ENCODE measurements around the gene TBKBP1.

TBKBP1 gene

GRCh38 chr17:47700471-47701449 lies 6.8 kb downstream of the TBKBP1 start:
- peak; percentile 44 for DNase-seq

- DNase-seq = no peak
Measured at GRCh38 chr17:47701608-47702007, 7.6 kb downstream of the TBKBP1 start.

- DNase-seq = no peak
Measured at GRCh38 chr17:47702391-47702995, 8.5 kb downstream of the TBKBP1 start.

- DNase-seq = peak; percentile 61
Measured at GRCh38 chr17:47703191-47703591, 9.2 kb downstream of the TBKBP1 start.

- DNase-seq = no peak
Measured at GRCh38 chr17:47703671-47704070, 9.7 kb downstream of the TBKBP1 start.

GRCh38 chr17:47704116-47704515 lies 10.2 kb downstream of the TBKBP1 start:
- DNase-seq = no peak

GRCh38 chr17:47704736-47705135 lies 10.8 kb downstream of the TBKBP1 start:
- DNase-seq = no peak

- no peak for DNase-seq
Measured at GRCh38 chr17:47705536-47706530, 11.9 kb downstream of the TBKBP1 start.

- no peak for DNase-seq
Measured at GRCh38 chr17:47707056-47707804, 13.3 kb downstream of the TBKBP1 start.

- no peak for DNase-seq
Measured at GRCh38 chr17:47707884-47708283, 13.9 kb downstream of the TBKBP1 start.

- no peak for DNase-seq
Measured at GRCh38 chr17:47708312-47708863, 14.4 kb downstream of the TBKBP1 start.

- no peak for DNase-seq
Measured at GRCh38 chr17:47708864-47709541, 15.0 kb downstream of the TBKBP1 start.

- no peak for DNase-seq
Measured at GRCh38 chr17:47709594-47709993, 15.6 kb downstream of the TBKBP1 start.

GRCh38 chr17:47711366-47712099 lies 17.6 kb downstream of the TBKBP1 start:
- no peak for DNase-seq

- no peak for DNase-seq
Measured at GRCh38 chr17:47712330-47713023, 18.5 kb downstream of the TBKBP1 start.

- no peak for DNase-seq
Measured at GRCh38 chr17:47713980-47714700, 20.2 kb downstream of the TBKBP1 start.

- DNase-seq = peak; percentile 55
Measured at GRCh38 chr17:47714773-47715396, 20.9 kb downstream of the TBKBP1 start.

GRCh38 chr17:47715669-47716325 lies 21.8 kb downstream of the TBKBP1 start:
- no peak for DNase-seq

All from CD4-positive, alpha-beta T cell treated with Interleukin-21 for 1 hour (primary cell).